Mucosa of descending colon (tissue), 3 donors: ENCODE data around the gene BIRC6. TPM values are rescaled to one million over a fixed set of nuclear protein-coding genes. Genes with fewer than 3 reads are reported as not detected.

Experiments used
- ATAC-seq: fragments of 200-7000 bp; cut with Tn5 transposase; one replicate; pipeline ENCODE4 v1.9.1; 2020; ENCODE audit warnings: mild to moderate bottlenecking, moderate library complexity
- DNase-seq, 3 donors: peaks; one replicate each; pipeline ENCODE4 v3.0.0-alpha.2; 2020
- H3K36me3 ChIP-seq: fragments of 200-600 bp; one replicate; pipeline ENCODE4 v1.8.0; 2021; ENCODE audit warnings: low read depth, mild to moderate bottlenecking
- H3K4me1 ChIP-seq: fragments of 200-600 bp; one replicate; pipeline ENCODE4 v1.8.0; 2021; ENCODE audit warnings: low read depth, mild to moderate bottlenecking
- H3K4me3 ChIP-seq: fragments of 200-600 bp; one replicate; pipeline ENCODE4 v1.8.0; 2021; ENCODE audit warnings: mild to moderate bottlenecking
- H3K9me3 ChIP-seq: fragments of 200-600 bp; one replicate; pipeline ENCODE4 v1.8.0; 2021; ENCODE audit warnings: mild to moderate bottlenecking
- CTCF ChIP-seq: fragments of 200-600 bp; IDR thresholded peaks from one replicate; pipeline ENCODE4 v1.8.0; 2022; ENCODE audit warnings: antibody characterized with exemption, mild to moderate bottlenecking
- intact Hi-C, 2 donors: fragments of 100-400 bp; cut with DNase I in 1 of 2; cut with micrococcal nuclease in 1 of 2; formaldehyde crosslinking; loops; one replicate each; pipeline versions ENCODE4 v1.11.0 to v1.11.1; 2022; cut with DNase I, micrococcal nuclease
- total RNA-seq, 3 donors: library from RNA; stranded (reverse); fragmentation: NEBNext Ultra II Directional in 2 of 3; extraction: Animal tissue kit (Norgen Biotek cat#: 25700) in 2 of 3; gene quantifications; one replicate each; pipeline versions ENCODE4 v1.2.1 to v1.2.4, GENCODE V29; 2021 to 2023
- donor health status: DM: no; HTN: no; CAD: no; lungs with moderate emphysema.
- donor health status: DM: no; HTN: no; CAD: no.
- donor health status: DM: no; HTN: yes; CAD: no.

Gene BIRC6
- total RNA-seq, 3 donors from 2014 or later, result 102 to 136 (median 112) TPM

- no peaks in the 10 kb centered on the region for H3K36me3 ChIP-seq
- ATAC-seq, result no peak
- intact Hi-C loops, result no loop called here
Observed at GRCh38 chr2:32614084-32614483, 257.3 kb downstream of the BIRC6 start.

GRCh38 chr2:32617599-32618189, 260.9 kb downstream of the BIRC6 start:
- no peaks in the 10 kb centered on the region for H3K36me3 ChIP-seq
- no peaks in the 10 kb centered on the region for H3K4me1 ChIP-seq
- intact Hi-C loops, result no loop called here
- DNase-seq (no peak), ATAC-seq (no peak)
- H3K4me3 ChIP-seq, result no peak overlapping the region
- H3K9me3 ChIP-seq, result no peaks in the 10 kb centered on the region
- no peak for TF ChIP-seq CTCF

More at GRCh38 chr2:32614084-32614483, 257.3 kb downstream of the BIRC6 start:
- H3K9me3 ChIP-seq, result no peaks in the 10 kb centered on the region
- TF ChIP-seq CTCF, result no peak
- no peak overlapping the region for H3K4me3 ChIP-seq
- H3K4me1 ChIP-seq, result no peaks in the 10 kb centered on the region
- no peak for DNase-seq

- no peaks in the 10 kb centered on the region for H3K4me1 ChIP-seq
- DNase-seq (no peak), ATAC-seq (no peak)
- H3K4me3 ChIP-seq, result no peak overlapping the region
- H3K9me3 ChIP-seq, result no peaks in the 10 kb centered on the region
- no peak for TF ChIP-seq CTCF
- intact Hi-C loops, result no loop called here
- H3K36me3 ChIP-seq, result no peaks in the 10 kb centered on the region
Observed at GRCh38 chr2:32622570-32623310, 265.9 kb downstream of the BIRC6 start.

GRCh38 chr2:32623311-32623706, 266.5 kb downstream of the BIRC6 start:
- no peaks in the 10 kb centered on the region for H3K36me3 ChIP-seq
- no peak for TF ChIP-seq CTCF

GRCh38 chr2:32624812-32625211, 268.0 kb downstream of the BIRC6 start:
- ATAC-seq, result no peak
- Histone ChIP-seq H3K4me3 (no peak overlapping the region), H3K4me1 (peaks cover 9% of the 10 kb centered on the region), H3K9me3 (no peaks in the 10 kb centered on the region), H3K36me3 (no peaks in the 10 kb centered on the region)
- intact Hi-C loops, result no loop called here
- no peak for TF ChIP-seq CTCF
- no peak for DNase-seq

More at GRCh38 chr2:32623311-32623706, 266.5 kb downstream of the BIRC6 start:
- ATAC-seq, result no peak
- Histone ChIP-seq H3K4me1 (no peaks in the 10 kb centered on the region), H3K4me3 (no peak overlapping the region), H3K9me3 (no peaks in the 10 kb centered on the region)
- intact Hi-C loops, result no loop called here
- DNase-seq, result no peak
